ENCODE results near the gene SYCP2L.

DNA sequence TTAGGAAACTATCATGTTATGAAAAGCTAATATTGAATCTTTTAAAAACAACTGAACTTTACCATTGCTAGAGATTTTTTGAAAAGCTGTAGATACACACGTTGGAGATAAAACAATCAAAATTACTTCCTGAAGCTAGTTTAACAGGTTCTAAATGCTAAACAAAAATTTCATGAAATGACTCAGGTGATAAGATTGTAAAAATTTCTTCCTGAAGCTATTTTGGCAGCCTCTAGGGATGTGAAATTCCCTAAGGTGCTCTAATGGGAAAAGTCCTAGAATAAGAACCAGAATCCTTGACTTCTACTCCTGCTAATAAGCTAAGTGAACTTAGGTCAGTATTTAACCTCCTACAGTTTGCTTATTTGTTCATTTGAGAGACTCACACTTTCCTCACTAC is 13.5 kb upstream of the SYCP2L start:
- TF ChIP-seq, protein P1, sequence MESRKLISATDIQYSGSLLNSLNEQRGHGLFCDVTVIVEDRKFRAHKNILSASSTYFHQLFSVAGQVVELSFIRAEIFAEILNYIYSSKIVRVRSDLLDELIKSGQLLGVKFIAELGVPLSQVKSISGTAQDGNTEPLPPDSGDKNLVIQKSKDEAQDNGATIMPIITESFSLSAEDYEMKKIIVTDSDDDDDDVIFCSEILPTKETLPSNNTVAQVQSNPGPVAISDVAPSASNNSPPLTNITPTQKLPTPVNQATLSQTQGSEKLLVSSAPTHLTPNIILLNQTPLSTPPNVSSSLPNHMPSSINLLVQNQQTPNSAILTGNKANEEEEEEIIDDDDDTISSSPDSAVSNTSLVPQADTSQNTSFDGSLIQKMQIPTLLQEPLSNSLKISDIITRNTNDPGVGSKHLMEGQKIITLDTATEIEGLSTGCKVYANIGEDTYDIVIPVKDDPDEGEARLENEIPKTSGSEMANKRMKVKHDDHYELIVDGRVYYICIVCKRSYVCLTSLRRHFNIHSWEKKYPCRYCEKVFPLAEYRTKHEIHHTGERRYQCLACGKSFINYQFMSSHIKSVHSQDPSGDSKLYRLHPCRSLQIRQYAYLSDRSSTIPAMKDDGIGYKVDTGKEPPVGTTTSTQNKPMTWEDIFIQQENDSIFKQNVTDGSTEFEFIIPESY (IDR thresholded peaks at IDR 0.05; ENCODE audit: extremely low read depth, insufficient replicate concordance, low read length): no peak
- no peak for TF ChIP-seq YY1 (IDR thresholded peaks at IDR 0.05; ENCODE audit: extremely low read depth, insufficient replicate concordance, low read depth, low read length)
